Parathyroid adenoma (tissue), 2 donors: ENCODE results near the gene MYO18B.

Source experiments
- H2AFZ ChIP-seq: fragments of 300-600 bp; sonication (generic); one replicate; pipeline ENCODE4 v1.7.0; 2017; ENCODE audit warnings: antibody characterized with exemption, mild to moderate bottlenecking
- H3K27ac ChIP-seq: fragments of 300-600 bp; sonication (generic); one replicate; pipeline ENCODE4 v1.7.0; 2017
- H3K27me3 ChIP-seq: fragments of 300-600 bp; sonication (generic); one replicate; pipeline ENCODE4 v1.7.0; 2017; ENCODE audit warnings: low read length; ENCODE audit not compliant: control insufficient read depth, insufficient read depth
- H3K36me3 ChIP-seq: fragments of 300-600 bp; sonication (generic); one replicate; pipeline ENCODE4 v1.7.0; 2017; ENCODE audit warnings: low read length; ENCODE audit not compliant: control insufficient read depth, insufficient read depth
- H3K4me1 ChIP-seq: fragments of 300-600 bp; sonication (generic); one replicate; pipeline ENCODE4 v1.7.0; 2017; ENCODE audit warnings: control low read depth
- H3K4me2 ChIP-seq: fragments of 300-600 bp; sonication (generic); one replicate; pipeline ENCODE4 v1.7.0; 2017; ENCODE audit warnings: low read length
- H3K4me3 ChIP-seq: fragments of 300-600 bp; sonication (generic); one replicate; pipeline ENCODE4 v1.7.0; 2017; ENCODE audit warnings: low read depth, low read length
- H3K79me2 ChIP-seq: fragments of 300-600 bp; sonication (generic); one replicate; pipeline ENCODE4 v1.7.0; 2017; ENCODE audit warnings: control low read depth
- H3K9ac ChIP-seq: fragments of 300-600 bp; sonication (generic); one replicate; pipeline ENCODE4 v1.7.0; 2017; ENCODE audit warnings: mild to moderate bottlenecking
- H3K9me3 ChIP-seq: fragments of 300-600 bp; sonication (generic); one replicate; pipeline ENCODE4 v1.7.0; 2017; ENCODE audit warnings: low read length; ENCODE audit not compliant: control insufficient read depth
- TF ChIP-seq, protein P1 (sequence below): fragments of 300-600 bp; sonication (generic); IDR thresholded peaks from one replicate; pipeline ENCODE4 v1.7.0; 2017; ENCODE audit warnings: antibody characterized with exemption, mild to moderate bottlenecking
- donor health status: primary hyperparathyroidism.

Gene MYO18B

DNA sequence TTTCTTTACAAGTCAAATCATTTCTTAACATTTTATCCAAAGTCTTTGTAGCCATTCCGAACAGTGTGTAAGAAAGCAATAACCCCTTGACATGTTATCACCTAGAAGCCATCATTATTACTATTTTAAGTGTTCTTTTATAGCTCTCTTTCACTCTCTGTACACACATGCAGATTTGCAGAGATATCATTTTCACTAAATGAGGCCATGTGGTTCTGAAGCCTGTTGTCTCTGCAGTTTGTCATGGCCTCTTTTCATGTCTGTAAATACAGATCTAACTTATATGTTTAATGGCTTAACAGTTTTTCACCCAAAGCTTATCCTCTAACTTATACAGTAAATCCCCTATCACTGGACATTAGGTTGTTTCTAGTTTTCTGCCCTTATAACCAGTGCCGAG is 166.8 kb downstream of the MYO18B start:
- H3K27ac ChIP-seq, result no peak overlapping the region

DNA sequence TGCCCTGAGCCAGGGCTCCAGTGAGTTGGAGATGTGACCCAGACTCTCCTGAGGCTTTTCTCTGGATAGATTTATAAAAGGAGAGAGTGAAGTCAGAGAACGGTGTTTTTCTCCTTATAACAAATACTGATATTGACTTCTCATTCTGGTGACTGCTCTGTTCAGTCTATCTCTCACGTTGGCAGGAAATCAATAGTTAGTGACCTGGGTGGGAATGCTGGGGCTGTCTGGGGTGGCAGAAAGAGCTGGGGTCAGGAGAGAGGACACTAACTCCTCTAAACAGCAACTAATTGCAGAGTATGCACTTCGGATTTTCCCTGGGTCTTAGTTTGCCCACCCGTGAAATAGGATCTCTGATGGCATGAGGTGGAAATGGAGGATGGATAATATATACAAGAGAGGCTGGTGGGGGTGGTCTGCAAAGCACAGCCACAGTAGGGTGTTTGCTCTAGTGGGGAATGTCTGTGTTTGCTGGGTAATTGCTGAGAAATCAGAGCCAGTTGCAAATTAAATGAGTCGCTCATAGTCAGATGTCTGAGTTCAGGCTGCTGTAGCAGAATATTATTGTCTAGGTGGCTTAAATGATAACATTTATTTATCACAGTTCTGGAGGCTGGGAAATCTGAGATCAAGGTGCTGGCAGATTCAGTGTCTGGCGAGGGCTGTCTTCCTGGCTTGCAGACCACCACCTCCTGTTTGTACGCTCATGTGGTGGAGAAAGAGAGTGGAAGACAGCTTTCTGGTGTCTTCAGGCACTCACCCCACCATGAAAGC is 167.8 kb downstream of the MYO18B start:
- Histone ChIP-seq H3K9ac (no peak overlapping the region), H3K4me1 (no peaks in the 10 kb centered on the region), H3K9me3 (no peaks in the 10 kb centered on the region), H3K79me2 (no peaks in the 10 kb centered on the region), H3K4me3 (no peak overlapping the region), H2AFZ (no peak overlapping the region), H3K36me3 (no peaks in the 10 kb centered on the region), H3K27ac (no peak overlapping the region), H3K27me3 (no peaks in the 10 kb centered on the region), H3K4me2 (no peak overlapping the region)
- TF ChIP-seq, protein P1, sequence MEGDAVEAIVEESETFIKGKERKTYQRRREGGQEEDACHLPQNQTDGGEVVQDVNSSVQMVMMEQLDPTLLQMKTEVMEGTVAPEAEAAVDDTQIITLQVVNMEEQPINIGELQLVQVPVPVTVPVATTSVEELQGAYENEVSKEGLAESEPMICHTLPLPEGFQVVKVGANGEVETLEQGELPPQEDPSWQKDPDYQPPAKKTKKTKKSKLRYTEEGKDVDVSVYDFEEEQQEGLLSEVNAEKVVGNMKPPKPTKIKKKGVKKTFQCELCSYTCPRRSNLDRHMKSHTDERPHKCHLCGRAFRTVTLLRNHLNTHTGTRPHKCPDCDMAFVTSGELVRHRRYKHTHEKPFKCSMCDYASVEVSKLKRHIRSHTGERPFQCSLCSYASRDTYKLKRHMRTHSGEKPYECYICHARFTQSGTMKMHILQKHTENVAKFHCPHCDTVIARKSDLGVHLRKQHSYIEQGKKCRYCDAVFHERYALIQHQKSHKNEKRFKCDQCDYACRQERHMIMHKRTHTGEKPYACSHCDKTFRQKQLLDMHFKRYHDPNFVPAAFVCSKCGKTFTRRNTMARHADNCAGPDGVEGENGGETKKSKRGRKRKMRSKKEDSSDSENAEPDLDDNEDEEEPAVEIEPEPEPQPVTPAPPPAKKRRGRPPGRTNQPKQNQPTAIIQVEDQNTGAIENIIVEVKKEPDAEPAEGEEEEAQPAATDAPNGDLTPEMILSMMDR, result no peak

More for the DNA sequence above, 166.8 kb downstream of the MYO18B start:
- Histone ChIP-seq H3K27me3 (no peaks in the 10 kb centered on the region), H2AFZ (no peak overlapping the region), H3K79me2 (no peaks in the 10 kb centered on the region), H3K4me3 (no peak overlapping the region), H3K4me2 (no peak overlapping the region), H3K4me1 (no peaks in the 10 kb centered on the region), H3K36me3 (no peaks in the 10 kb centered on the region), H3K9ac (no peak overlapping the region), H3K9me3 (no peaks in the 10 kb centered on the region)
- TF ChIP-seq, protein P1, result no peak

DNA sequence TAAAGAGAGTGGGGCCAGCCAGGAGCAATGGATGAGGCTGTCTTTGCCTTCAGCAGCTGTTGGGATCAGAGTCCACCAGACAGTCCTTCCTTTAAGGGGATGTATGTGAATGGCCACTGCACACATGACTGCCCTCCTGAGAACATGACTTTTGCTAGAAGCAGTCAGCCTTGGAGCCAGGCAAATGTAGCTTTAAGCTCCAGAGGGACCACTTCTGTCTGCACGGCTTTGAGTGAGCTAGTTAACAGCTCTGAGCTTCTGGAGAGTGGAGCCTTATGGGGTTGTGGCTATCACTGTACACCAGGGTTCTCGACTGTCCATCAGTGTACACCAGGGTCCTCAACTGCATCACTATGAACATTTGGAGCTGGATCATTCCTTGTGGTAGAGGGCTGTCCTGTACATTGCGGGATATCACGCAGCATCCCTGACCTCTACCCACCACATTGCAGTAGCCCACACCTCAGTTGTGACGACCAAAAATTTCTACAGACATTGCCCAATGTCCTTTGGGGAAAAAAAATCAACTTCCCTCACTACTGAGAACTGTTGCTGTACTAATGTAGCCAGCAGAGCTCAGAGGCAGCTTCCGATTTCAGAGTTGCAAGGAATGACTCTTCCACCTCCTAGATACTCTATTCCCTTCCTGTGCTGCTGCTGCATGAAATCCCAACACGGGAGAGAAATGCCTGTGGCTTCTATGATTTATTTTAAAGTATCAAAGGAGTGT is 169.4 kb downstream of the MYO18B start:
- no peaks in the 10 kb centered on the region for H3K27me3 ChIP-seq
- TF ChIP-seq, protein P1, result no peak
- no peaks in the 10 kb centered on the region for H3K4me1 ChIP-seq
- H3K4me3 ChIP-seq, result no peak overlapping the region
- no peaks in the 10 kb centered on the region for H3K9me3 ChIP-seq
- H3K9ac ChIP-seq, result no peak overlapping the region
- H3K79me2 ChIP-seq, result no peaks in the 10 kb centered on the region
- no peak overlapping the region for H3K27ac ChIP-seq
- no peak overlapping the region for H2AFZ ChIP-seq
- no peaks in the 10 kb centered on the region for H3K36me3 ChIP-seq
- no peak overlapping the region for H3K4me2 ChIP-seq

DNA sequence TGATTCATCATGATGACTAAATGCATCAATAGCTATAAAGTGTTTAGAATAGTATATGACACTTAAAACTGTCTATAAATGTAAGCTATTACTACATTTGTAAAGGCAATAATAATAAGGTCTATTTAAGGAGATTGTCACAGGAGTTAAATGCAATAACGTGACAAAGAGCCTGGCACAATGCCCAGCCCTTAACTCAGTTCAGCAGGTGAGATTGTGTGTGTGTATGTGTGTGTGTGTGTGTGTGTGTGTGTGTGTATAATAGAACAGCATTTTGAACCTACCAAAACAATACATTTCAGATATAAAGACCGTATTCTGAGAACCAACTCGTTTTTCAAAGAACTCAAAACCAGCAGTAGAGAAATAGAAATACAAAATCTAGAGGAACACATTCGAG is 177.5 kb downstream of the MYO18B start:
- H3K9ac ChIP-seq, result no peak overlapping the region
- H3K79me2 ChIP-seq, result no peaks in the 10 kb centered on the region
- TF ChIP-seq, protein P1, result no peak
- H2AFZ ChIP-seq, result no peak overlapping the region
- no peak overlapping the region for H3K27ac ChIP-seq
- H3K4me2 ChIP-seq, result no peak overlapping the region
- no peaks in the 10 kb centered on the region for H3K27me3 ChIP-seq
- no peak overlapping the region for H3K4me3 ChIP-seq
- no peaks in the 10 kb centered on the region for H3K4me1 ChIP-seq
- H3K9me3 ChIP-seq, result no peaks in the 10 kb centered on the region
- no peaks in the 10 kb centered on the region for H3K36me3 ChIP-seq
